Measurements from ENCODE around the gene ART4. TPM values are rescaled to one million over a fixed set of nuclear protein-coding genes. Genes with fewer than 3 reads are reported as not detected.

Gene ART4
- total RNA-seq, 1 experiment from 2014 or later: 0.57 TPM

- no TSS peak for BruUV-seq (replicated peaks)
- H3K4me3 Mint-ChIP-seq (ENCODE audit: unreplicated experiment): no peak overlapping the region
- POLR2A ChIA-PET: no interaction called here
Observed at GRCh38 chr12:14827043-14827442, 16.3 kb downstream of the ART4 start.

GRCh38 chr12:14826491-14826890 lies 16.8 kb downstream of the ART4 start:
- Mint-ChIP-seq H3K36me3 (ENCODE audit: insufficient read depth, unreplicated experiment) (no peaks in the 10 kb centered on the region), H3K4me3 (ENCODE audit: unreplicated experiment) (no peak overlapping the region), H3K4me1 (ENCODE audit: low read depth, unreplicated experiment) (no peaks in the 10 kb centered on the region), H3K9me3 (ENCODE audit: unreplicated experiment) (peaks cover 1% of the 10 kb centered on the region), H3K27me3 (ENCODE audit: insufficient read depth, unreplicated experiment) (no peaks in the 10 kb centered on the region), H3K27ac (ENCODE audit: unreplicated experiment) (no peak overlapping the region)
- no peaks in the 10 kb centered on the region for H3K9me3 ChIP-seq
- no peak for TF ChIP-seq CTCF (IDR thresholded peaks at IDR 0.05; ENCODE audit: insufficient read depth in 1 of 2, low read depth in 1 of 2, low read length in 1 of 2, severe bottlenecking in 1 of 2, unreplicated experiment in 1 of 2)
- no peak overlapping the region for H3K4me3 ChIP-seq (ENCODE audit: low read depth, low read length)
- ChIA-PET CTCF (no interaction called here), POLR2A (no interaction called here)
- intact Hi-C loops (cut with micrococcal nuclease; ENCODE audit: unreplicated experiment): no loop called here
- H3K4me1 ChIP-seq: no peaks in the 10 kb centered on the region
- no TSS peak for BruUV-seq (replicated peaks)
- no peak for DNase-seq
- no peaks in the 10 kb centered on the region for H3K36me3 ChIP-seq (ENCODE audit: control insufficient read depth, insufficient read depth, low read length)
- H3K27me3 ChIP-seq (replicated peaks; ENCODE audit: control insufficient read depth, insufficient read depth, low read length): no peaks in the 10 kb centered on the region

More at GRCh38 chr12:14827043-14827442, 16.3 kb downstream of the ART4 start:
- H3K9me3 Mint-ChIP-seq (ENCODE audit: unreplicated experiment): peaks cover 7% of the 10 kb centered on the region
- TF ChIP-seq CTCF (IDR thresholded peaks at IDR 0.05; ENCODE audit: insufficient read depth in 1 of 2, low read depth in 1 of 2, low read length in 1 of 2, severe bottlenecking in 1 of 2, unreplicated experiment in 1 of 2): no peak
- Histone ChIP-seq H3K27me3 (replicated peaks; ENCODE audit: control insufficient read depth, insufficient read depth, low read length) (no peaks in the 10 kb centered on the region), H3K4me3 (ENCODE audit: low read depth, low read length) (no peak overlapping the region), H3K36me3 (ENCODE audit: control insufficient read depth, insufficient read depth, low read length) (no peaks in the 10 kb centered on the region), H3K4me1 (no peaks in the 10 kb centered on the region), H3K9me3 (no peaks in the 10 kb centered on the region)
- no peaks in the 10 kb centered on the region for H3K36me3 Mint-ChIP-seq (ENCODE audit: insufficient read depth, unreplicated experiment)
- H3K4me1 Mint-ChIP-seq (ENCODE audit: low read depth, unreplicated experiment): no peaks in the 10 kb centered on the region
- DNase-seq: no peak
- H3K27ac Mint-ChIP-seq (ENCODE audit: unreplicated experiment): no peak overlapping the region
- intact Hi-C loops (cut with micrococcal nuclease; ENCODE audit: unreplicated experiment): no loop called here
- peaks cover 3% of the 10 kb centered on the region for H3K27me3 Mint-ChIP-seq (ENCODE audit: insufficient read depth, unreplicated experiment)
- CTCF ChIA-PET: no interaction called here

GRCh38 chr12:14825256-14825655 lies 18.1 kb downstream of the ART4 start:
- ChIA-PET POLR2A (no interaction called here), CTCF (interaction anchor here (0.8 kb wide), 1 partner anchor 212 kb away, joined by 5 read pairs; no protein-coding TSS in a partner anchor)
- no TSS peak for BruUV-seq (replicated peaks)
- no peak overlapping the region for H3K4me3 Mint-ChIP-seq (ENCODE audit: unreplicated experiment)
- no peak overlapping the region for H3K4me3 ChIP-seq (ENCODE audit: low read depth, low read length)
- no peaks in the 10 kb centered on the region for H3K9me3 Mint-ChIP-seq (ENCODE audit: unreplicated experiment)
- H3K27me3 Mint-ChIP-seq (ENCODE audit: insufficient read depth, unreplicated experiment): peaks cover 1% of the 10 kb centered on the region
- TF ChIP-seq CTCF (IDR thresholded peaks at IDR 0.05; ENCODE audit: insufficient read depth in 1 of 2, low read depth in 1 of 2, low read length in 1 of 2, severe bottlenecking in 1 of 2, unreplicated experiment in 1 of 2): no peak
- H3K36me3 Mint-ChIP-seq (ENCODE audit: insufficient read depth, unreplicated experiment): no peaks in the 10 kb centered on the region
- H3K4me1 Mint-ChIP-seq (ENCODE audit: low read depth, unreplicated experiment): no peaks in the 10 kb centered on the region
- intact Hi-C loops (cut with micrococcal nuclease; ENCODE audit: unreplicated experiment): no loop called here
- no peaks in the 10 kb centered on the region for H3K9me3 ChIP-seq
- H3K4me1 ChIP-seq: no peaks in the 10 kb centered on the region
- no peaks in the 10 kb centered on the region for H3K36me3 ChIP-seq (ENCODE audit: control insufficient read depth, insufficient read depth, low read length)
- no peak for DNase-seq
- H3K27ac Mint-ChIP-seq (ENCODE audit: unreplicated experiment): no peak overlapping the region
- no peaks in the 10 kb centered on the region for H3K27me3 ChIP-seq (replicated peaks; ENCODE audit: control insufficient read depth, insufficient read depth, low read length)

Measured in Caco-2 (cell line).